GM19239 (cell line): ENCODE data around the gene KANSL1.

ENCODE experiments used
- DNase-seq: peaks from one replicate; pipeline ENCODE4 v3.0.0; 2011; ENCODE audit warnings: low spot score; ENCODE audit not compliant: insufficient read length
- FAIRE-seq: peaks from 2 replicates; lab custom pipeline; 2011; peaks lifted over from hg19 to GRCh38; lab: Jason Lieb, UNC

KANSL1 gene

DNA sequence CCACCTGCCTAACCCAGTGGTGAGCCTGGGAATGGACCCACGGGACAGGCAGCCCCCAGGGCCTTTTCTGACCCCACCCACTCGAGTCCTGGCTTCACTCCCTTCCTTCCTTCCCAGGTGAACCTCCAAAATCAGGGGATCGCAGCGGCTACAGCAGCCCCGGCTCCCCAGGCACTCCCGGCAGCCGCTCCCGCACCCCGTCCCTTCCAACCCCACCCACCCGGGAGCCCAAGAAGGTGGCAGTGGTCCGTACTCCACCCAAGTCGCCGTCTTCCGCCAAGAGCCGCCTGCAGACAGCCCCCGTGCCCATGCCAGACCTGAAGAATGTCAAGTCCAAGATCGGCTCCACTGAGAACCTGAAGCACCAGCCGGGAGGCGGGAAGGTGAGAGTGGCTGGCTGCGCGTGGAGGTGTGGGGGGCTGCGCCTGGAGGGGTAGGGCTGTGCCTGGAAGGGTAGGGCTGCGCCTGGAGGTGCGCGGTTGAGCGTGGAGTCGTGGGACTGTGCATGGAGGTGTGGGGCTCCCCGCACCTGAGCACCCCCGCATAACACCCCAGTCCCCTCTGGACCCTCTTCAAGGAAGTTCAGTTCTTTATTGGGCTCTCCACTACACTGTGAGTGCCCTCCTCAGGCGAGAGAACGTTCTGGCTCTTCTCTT lies 196.8 kb downstream of the KANSL1 start:
- FAIRE-seq, result no peak
- DNase-seq, result no peak

DNA sequence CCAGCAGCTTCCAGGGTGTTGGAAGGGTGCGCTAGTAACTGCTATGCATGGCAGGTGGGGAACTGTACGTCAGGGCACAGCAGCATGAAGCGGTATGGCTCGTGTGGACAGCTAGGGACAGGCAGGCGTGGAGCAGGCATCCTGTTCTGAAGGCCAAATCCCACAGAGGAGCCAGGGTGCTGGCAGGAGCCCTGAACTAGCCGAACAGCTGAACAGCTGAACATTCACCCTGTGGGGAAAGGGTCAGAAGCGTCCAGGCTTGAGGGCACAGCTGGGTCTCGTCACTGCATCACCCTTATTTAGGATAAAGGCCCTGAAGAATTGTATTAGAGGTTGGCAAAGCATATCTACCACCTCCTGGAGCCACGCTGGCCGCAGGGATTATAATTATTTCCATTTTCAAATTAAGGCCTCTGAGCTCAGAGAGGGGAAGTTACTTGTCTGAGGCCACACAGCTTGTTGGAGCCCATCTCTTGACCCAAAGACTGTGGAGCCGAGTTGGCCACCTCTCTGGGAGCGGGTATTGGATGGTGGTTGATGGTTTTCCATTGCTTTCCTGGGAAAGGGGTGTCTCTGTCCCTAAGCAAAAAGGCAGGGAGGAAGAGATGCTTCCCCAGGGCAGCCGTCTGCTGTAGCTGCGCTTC lies 197.5 kb downstream of the KANSL1 start:
- DNase-seq (no peak), FAIRE-seq (no peak)

DNA sequence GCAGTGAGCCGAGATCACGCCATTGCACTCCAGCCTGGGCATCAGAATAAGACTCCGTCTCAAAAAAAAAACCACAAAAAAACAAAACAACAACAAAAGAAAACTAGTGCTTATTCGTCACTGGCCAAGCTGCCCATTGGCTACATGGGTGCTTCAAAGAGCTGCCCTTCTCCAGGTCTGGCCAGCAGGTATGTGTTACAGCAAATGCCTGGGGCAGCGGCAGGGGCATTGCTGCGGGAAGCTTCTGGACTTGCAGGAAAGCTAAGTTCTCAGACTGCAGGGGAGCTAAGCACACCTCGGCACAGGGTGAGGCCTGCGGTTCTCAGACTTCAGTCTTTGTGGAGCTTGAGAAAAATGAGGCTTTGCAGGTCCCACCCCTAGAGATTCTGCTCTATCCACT lies 198.2 kb downstream of the KANSL1 start:
- DNase-seq, result no peak
- FAIRE-seq, result no peak

DNA sequence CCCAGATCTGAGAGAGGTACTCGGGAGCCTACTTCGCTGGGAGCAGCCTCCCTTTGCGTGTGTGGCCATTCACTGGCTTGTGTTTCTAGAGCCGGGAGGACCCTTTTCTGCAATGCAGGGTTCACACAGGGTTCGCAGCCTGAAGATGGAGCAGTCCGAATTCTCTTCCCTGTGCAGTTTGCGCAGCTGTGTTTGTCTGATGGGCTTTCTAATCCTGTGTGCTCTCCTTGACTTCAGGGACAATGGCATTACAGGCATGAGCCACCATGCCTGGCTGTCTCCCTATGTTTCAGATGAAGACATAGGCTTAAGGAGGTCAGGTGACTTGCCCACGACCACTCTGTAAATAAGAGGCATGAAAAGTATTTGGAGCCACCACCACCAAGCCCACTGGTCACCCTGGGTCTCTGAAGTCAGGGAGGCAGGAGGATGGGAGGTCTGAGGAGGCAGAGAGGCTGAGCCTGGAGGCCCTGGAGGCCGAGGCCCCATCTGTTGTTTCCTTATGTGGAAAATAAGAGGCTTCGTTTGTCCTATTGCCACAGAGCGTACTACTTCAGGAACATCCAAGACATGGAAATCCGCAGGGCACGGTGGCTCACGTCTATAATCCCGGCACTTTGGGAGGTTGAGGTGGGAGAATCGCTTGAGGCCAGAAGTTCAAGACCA lies 199.1 kb downstream of the KANSL1 start:
- no peak for FAIRE-seq
- no peak for DNase-seq

DNA sequence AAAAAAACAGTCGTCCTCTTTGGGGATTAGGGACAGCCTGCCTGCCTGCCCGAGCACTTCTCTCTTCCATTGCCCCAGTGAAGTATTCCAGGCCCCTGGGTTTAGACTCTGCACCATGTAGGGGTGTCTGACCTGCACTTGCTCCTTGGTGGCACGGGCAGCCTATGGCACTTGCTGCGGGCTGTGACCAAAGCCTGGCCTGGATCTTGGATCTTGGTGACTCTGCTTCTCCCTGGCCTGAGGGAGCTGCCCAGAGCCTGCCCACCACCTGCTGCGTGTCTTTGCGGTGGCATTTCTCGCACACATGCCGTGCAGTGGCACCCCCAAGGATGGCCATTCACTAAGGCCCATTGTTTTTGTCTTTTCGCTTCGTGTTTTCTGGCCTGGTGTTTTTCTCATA lies 200.3 kb downstream of the KANSL1 start:
- FAIRE-seq (no peak), DNase-seq (no peak)

DNA sequence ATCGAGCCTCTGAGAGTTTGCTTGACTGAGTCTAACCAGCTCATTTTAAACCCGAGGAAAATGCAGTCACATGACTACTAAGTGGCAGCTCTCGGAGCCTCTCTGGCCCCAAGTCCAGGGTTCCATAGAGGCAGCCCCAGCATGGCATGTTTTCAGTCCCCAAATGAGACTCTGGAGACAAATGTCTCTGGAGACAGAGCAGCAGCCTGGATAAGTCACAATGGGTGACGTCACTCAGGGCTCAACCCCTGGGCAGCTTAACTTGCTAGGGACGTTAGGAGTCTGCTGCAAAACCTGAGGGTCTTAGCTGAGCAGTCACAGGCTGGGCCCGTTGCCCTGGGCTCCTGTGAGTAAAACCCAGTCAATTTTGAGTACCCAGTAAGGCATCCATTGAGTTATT lies 201.1 kb downstream of the KANSL1 start:
- FAIRE-seq (no peak), DNase-seq (no peak)

DNA sequence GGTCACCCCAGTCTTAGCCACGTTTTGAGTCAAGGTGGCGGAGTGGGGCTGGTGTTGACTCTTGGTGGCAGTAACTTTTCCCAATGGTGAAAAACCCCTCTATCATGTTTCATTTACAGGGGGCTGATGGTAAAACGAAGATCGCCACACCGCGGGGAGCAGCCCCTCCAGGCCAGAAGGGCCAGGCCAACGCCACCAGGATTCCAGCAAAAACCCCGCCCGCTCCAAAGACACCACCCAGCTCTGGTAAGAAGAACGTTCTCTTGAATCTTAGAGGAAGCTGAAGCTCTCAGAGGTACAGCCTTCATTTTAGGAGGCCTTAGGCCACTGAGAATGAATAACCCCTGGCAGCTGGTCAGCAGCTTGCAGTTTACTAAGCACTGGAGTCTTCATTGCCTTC lies 201.9 kb downstream of the KANSL1 start:
- no peak for FAIRE-seq
- DNase-seq, result no peak

DNA sequence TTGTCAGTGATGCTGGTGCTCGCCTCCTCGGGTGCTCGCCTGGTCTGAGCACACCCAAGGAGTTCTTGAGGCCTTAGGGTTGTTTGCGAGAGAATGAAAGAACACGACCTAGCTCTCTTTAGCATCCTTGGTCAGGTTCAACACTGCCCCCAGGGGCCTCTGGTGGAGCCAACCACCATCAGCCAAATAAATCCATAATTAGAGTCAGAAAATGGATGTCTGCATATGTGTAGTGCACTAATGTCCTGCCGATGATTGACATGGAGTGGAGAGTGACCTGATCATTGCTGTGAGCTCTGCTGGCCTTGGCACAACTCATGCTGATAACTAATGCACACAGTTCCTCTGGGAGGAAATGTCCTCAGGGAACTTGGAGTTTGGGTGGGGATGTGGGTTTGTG lies 202.3 kb downstream of the KANSL1 start:
- DNase-seq (no peak), FAIRE-seq (no peak)

DNA sequence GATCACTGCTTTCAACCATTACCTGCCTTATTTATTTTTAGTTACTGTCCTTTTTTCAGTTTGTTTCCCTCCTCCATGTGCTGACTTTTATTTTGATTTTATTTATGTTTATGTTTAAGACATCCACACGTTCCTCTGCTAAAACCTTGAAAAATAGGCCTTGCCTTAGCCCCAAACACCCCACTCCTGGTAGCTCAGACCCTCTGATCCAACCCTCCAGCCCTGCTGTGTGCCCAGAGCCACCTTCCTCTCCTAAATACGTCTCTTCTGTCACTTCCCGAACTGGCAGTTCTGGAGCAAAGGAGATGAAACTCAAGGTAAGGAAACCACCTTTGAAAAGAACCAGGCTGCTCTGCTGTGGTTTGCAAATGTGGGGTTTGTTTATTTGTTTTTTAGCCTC lies 203.5 kb downstream of the KANSL1 start:
- DNase-seq (no peak), FAIRE-seq (no peak)

DNA sequence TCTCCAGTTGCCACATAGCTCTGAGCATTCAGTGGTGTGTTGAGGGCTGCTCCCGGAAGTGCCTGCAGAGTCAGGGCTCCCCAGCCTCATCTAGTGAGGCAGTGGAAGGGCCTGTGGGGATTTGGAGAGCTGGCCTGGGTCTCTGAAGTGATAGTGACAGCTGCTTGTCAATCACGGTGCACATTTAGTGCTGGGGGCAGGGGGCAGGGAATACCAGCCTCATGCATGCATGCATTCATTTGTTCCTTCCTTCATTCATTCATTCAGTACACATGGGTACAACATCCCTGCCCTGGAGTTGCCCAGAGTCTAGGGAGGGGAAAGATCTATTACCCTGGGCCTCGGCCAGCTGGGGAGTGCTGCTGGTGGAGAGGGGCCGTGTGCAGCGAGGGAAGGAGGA lies 205.5 kb downstream of the KANSL1 start:
- DNase-seq (no peak), FAIRE-seq (no peak)

DNA sequence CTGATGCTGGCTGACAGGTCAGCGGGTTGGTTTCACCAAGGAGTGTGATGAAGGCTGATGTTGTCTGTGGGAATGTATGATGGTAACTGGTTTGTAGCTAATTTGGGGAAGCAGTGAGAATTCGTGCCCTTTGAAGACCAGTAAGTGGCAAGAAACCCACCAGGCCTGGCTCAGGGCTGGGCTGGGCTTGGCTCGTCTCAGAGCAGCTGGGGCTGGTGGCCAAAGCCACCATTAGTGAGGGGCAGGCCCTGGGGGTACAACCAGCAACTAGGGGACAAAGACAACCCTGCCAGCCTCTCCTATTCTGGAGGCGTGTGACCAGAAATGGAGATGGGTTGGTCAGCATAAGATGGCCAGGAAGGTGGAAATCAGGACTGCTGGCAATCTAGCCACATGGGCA lies 207.2 kb downstream of the KANSL1 start:
- FAIRE-seq (no peak), DNase-seq (no peak)

DNA sequence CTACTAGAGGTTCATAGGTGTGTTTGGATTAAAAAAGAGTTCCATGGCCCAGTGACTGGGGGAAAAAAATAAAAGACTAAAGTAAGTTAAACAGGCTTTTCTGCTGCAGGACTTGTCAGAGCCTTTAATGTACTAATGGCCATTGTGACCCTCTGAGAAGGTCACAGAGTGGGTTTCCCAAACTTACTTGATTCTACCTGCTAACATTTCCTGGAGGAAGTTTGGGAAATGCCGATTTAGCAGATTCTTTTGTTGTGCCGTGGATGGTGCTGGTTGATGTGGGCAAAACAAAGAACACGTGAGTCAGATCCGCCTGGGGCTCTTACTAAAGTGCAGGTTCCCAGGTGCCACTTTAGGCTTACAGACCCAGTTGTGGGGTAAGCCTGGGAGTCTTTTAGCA lies 207.8 kb downstream of the KANSL1 start:
- no peak for FAIRE-seq

DNA sequence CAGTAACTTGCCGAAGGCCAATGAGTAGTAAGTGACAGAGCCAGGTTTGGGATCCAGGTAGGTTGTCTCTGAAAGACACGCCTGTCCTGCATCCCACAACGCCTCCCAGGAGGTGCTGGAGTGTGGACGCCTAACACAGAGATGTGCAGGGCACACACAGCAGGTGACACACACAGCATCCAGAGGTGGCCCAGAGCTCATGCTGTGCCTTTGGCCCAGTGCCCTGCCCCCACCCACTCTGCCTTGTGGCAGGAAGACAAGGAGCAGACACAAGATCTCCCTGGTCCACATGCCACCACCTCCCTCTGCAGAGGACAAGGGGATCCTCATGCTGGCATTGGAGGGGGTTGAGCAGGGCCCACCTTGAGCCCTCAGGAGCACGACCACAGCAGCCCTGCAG lies 208.9 kb downstream of the KANSL1 start:
- FAIRE-seq, result no peak
- DNase-seq, result no peak

More for the DNA sequence above, 207.8 kb downstream of the KANSL1 start:
- no peak for DNase-seq

DNA sequence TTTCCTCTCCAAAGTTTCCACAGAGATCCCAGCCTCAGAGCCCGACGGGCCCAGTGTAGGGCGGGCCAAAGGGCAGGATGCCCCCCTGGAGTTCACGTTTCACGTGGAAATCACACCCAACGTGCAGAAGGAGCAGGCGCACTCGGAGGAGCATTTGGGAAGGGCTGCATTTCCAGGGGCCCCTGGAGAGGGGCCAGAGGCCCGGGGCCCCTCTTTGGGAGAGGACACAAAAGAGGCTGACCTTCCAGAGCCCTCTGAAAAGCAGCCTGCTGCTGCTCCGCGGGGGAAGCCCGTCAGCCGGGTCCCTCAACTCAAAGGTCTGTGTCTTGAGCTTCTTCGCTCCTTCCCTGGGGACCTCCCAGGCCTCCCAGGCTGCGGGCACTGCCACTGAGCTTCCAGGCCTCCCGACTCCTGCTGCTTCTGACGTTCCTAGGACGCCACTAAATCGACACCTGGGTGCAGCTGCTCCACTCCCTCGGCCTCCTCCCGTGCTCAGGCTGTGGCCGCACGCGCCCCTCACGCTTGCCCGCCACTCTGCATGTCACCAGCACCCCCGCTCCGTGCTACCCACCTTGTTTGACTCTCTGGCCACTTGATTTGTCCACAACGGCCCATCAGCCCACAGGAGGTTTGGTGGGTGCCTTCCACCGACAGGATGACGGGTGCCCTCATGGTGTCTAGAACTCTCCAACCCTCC lies 209.5 kb downstream of the KANSL1 start:
- FAIRE-seq (no peak), DNase-seq (no peak)

DNA sequence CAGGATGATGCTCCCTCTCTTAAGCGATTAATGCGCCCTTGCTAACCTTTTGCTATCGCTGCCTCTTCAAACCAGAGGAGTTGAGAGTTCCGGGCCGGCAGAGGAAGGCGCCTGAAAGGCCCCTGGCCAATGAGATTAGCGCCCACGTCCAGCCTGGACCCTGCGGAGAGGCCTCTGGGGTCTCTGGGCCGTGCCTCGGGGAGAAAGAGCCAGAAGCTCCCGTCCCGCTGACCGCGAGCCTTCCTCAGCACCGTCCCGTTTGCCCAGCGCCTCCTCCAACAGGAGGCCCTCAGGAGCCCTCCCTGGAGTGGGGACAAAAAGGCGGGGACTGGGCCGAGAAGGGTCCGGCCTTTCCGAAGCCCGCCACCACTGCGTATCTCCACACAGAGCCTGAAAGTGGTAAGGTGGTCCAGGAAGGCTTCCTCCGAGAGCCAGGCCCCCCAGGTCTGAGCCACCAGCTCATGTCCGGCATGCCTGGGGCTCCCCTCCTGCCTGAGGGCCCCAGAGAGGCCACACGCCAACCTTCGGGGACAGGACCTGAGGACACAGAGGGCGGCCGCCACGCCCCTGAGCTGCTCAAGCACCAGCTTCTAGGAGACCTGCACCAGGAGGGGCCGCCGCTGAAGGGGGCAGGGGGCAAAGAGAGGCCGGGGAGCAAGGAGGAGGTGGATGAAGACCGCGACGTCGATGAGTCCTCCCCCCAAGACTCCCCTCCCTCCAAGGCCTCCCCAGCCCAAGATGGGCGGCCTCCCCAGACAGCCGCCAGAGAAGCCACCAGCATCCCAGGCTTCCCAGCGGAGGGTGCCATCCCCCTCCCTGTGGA lies 210.2 kb downstream of the KANSL1 start:
- no peak for DNase-seq
- no peak for FAIRE-seq

DNA sequence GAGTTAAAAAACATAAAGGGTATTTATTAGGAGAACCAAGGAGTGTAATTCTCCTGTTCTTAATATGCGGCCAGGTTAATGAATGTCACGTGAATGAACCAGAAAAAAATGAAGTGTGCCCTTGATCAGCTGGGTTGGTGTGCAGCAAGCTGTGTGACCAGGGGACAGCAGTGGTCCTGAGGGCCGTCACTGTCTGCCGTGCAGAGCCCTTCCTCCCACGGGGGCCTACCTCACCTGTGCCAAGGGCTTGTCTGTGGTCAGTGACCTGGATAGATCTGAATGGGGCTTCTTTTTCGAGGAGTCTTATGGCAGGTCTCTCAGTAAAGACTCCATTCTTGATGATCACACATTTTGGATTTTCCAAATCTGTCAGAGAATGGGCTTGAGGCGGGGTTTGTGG lies 211.9 kb downstream of the KANSL1 start:
- FAIRE-seq (no peak), DNase-seq (no peak)

DNA sequence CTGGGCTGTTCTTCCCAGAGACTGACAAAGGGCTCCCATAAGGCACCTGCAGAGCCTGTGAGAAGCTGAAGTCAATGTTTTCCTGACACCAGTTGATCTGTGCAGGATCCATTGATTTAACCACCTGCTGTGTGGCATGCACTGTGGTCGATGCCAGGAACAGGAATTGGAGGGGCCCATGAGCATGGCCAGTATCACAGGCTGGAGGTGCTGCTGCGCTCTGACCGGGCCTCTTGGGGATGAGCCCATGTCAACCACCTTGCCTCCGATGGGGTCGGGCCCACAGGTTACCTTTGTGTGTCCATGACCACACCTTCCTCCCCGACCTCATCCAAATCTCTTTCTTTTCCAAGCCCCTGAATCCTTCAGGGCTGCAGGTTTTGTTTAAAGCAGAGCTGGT lies 212.4 kb downstream of the KANSL1 start:
- FAIRE-seq (no peak), DNase-seq (no peak)
